Measurements from ENCODE around the gene IKZF3.

IKZF3 gene

DNA sequence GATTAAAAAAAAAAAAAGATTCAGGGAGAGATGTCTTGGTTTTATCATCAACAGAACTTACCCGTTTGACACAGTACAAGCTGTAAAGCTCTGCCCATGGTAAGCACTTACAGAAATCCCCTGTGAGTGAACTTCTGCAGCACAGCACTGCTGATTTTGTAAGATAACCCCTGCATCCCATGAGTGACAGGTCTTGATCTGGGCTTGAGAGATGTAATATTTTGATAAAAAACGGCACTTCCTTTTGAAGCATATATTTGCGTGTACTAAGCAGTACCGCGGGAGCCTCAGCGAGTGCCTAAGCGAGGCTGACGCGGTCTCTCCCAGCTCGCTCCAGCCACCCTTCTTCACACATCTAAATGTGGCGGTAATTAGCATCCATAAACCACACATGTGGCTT lies 50.5 kb downstream of the IKZF3 start:
- DNase-seq: no peak

DNA sequence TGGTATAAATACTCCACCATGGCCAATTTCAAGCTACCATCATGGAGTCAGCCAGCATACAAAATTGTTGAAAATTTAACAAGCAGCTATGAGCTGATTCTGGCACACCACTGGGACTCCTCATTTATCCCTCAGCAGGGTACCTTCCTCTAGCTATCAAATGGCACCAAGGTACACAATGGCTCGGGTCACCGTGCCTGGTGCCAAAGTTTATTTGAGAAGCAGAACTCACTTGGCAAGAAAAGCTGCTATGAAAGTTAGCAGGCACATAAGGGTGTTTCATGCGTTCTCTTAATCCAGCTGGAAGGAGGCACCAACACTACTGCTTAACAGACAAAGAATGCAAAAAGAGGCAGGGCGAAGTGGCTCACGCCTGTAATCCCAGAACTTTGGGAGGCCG lies 51.6 kb downstream of the IKZF3 start:
- no peak for DNase-seq

DNA sequence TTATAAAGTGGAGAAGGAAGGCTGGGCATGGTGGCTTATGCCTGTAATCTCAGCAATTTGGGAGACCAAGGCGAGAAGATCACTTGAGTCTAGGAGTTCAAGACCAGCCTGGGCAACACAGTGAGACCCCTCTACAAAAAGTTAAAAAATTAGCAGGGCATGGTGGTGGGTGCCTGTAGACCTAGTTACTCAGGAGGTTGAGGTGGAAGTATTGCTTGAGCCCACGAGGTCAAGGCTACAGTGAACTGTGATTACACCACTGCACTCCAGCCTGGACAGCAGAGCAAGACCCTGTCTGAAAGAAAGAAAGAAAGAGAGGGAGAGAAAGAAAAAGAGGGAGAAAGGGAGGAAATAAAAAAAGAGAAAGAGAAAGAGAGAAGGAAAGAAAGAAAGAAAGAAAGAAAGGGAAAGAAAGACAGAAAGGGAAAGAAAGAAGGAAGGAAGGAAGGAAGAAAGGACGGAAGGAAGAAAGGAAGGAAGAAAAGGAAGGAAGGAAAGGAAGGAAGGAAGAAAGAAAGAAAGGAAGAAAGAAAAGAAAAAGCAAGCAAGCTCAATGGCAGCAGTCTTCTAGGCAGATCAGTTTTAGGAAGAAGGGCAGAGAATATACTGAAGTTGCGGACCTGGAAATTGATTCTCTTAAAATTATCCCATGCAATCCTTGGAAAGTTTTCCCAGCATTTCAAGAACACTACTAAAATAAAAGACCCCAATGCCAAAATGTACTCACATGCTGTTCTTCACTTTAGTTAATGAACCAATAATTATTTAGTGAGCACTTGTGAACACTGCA lies 53.0 kb downstream of the IKZF3 start:
- DNase-seq: no peak

DNA sequence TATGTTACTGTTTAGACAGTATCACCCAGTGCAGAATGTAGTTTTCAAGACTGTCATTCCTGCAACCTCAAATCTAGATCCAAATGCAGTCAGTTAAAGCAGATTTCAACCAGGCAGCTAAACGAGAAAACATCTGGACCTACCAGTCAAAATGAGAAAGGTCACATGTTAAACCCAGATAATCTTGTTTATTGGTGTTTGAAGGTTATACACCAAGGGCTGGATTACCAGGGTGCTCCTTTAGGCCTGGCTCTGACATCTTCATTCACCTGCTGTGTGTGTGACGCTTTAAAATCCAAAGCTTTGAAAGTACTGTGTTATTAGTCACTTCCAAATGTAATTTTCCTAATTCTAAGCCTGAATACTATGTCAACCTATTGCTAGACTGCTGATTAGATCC lies 54.9 kb downstream of the IKZF3 start:
- DNase-seq: no peak

DNA sequence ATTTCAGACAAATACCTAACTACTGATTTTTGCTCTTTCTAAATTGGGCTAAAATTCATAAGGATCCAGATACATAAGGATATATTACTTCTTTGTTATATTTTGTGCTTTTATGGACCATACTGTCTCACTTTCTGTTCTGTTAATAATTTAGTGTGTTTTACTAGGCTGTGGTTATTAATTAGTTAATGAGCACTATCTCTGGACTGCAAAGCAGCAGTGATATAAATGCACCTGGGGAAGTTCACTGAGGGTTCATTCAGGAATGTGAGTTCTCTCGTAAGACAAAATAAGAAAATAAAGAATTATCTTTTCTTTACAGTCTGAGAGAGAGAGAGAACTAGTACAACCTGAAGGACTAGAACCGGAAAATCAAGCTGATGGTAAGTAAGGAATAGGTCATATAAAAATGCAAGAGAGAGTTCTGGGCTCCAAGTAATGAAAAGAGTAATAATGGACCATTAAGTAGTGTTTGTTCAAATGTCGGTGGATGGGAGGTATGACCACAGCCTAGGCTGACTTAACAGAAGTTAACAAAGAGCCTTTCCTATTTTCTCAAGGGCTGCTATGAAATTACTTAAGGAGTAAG lies 55.6 kb downstream of the IKZF3 start:
- DNase-seq: no peak

DNA sequence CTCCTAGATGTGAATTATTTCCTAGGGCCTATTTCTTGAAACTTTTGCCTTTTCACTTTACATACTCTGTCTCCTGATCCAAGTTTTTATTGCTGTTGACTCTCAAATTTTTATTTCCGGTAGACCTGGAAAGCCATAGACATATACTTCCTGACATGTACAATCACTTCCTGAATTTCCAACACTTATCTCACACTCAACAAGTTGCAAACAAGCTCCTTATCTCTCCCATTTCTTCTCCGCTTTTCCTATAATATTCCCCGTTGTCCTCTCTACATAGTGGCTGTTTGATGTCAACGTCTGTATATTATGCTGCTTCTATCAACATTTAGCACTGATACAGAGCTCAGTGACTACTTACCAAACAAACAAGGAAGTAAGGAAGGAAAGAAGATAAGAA lies 59.3 kb downstream of the IKZF3 start:
- DNase-seq: no peak

DNA sequence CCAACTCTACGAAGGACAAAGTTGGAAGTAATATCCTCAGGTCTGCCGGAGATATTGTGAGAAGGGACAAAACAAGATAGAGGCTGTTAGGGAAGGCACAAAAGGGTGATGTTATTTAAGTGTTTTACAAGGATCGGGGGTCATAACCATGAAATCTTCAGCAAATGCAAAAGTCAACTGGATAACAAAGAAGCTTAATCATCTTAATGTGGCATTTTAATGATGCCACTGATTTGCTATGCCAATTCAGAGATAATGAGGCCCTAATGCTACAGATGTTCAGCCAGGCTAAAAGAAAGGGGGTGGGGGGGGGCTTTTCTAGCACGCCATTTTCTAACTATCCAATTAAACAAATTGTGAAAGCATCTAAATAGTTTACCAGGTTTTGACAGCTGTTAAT lies 63.1 kb downstream of the IKZF3 start:
- no peak for DNase-seq

DNA sequence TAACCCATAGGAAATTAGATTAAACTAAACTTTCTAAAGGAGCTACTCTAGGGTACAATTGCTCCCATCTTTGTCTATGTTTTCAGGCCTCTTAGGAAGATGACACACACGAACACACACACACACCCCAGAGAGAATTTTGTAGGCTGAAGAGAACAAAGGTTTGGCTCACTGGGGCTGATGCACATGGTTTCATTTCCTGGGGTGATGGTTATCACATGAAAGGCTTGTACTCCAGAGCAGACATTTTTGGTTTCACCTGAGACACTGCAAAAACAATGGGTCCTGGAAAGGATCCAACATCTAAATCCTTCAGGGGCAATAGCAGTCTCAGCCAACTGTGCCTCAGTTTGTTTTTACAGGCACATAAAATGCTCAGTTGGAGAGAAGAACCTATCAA lies 63.6 kb downstream of the IKZF3 start:
- DNase-seq: peak; percentile 83

DNA sequence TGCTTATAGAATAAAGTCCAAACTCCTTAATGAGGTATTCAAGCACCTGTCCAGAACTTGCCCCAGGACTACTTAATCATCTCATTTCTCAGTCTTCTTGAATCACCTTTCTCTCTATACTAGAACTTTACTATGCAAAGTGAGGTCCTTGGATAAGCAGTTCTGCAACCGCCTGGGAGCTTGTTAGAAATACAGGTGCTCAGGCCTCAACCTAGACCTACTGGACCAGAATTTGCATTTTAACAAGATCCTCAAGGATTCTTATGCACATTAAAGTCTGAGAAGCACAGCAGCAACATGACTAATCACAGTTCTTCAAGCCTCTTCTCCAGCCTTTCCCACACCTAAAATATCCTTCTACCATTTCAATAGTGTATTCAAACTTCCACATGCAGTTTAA lies 64.7 kb downstream of the IKZF3 start:
- DNase-seq: no peak

DNA sequence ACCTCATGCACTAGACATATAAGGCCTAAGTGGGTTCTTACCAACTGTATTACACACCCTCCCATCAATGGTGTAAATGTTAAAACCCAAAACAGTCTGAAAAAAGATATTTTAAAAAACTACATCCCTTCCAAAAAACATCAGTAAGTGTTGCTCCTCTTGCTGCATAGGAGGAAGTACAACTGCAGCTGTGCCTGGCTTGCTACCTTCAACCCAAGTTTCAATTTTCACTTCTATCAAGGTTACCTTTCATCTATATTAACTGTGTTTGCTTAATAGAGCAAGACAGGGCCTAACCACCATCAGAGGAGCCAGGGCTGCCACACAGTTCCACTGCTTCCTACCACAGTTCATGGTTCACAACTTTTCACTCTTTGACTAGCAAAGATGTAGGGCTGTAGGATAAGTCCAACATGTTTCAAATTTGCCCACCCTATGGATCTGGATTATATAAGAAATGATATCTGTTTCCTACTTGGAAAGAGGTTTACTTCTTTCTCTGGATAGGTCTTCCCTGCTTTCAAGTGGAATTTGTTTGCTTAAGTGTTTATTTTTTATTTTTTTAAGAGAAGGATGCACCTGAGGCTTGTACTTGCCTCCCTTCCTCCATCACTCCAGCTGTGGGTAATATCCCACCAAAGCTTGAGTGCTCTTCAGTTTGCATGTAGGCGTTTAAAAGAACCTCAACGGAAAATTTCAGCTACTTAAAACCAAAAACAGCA lies 69.7 kb downstream of the IKZF3 start:
- peak; percentile 68 for DNase-seq

DNA sequence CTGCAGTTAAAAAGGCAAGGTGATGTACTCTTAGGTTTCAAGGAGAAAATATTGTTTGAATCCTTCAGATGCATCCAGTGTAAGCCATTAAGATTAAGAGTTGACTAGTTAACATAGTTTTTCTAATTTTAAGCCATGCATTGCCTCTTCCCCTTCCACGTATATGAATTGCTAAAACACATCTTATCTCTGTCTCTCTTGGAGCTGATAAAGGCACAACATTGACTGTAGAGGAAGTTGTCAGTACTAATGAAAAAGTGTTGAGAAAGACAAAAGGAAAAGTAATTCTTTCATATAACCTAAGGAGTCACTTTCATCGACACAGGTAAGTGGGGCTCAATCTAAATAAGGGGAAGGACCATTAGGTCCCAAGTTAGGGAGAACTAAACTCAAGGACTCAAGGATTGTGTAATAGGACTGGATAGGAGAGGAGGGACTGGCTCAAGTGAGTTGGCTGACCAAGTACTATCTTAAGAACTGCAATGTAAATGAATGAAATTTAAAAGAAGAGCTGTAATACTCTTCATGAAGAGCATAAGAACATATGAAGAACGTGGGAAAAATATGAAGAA lies 70.7 kb downstream of the IKZF3 start:
- no peak for DNase-seq

DNA sequence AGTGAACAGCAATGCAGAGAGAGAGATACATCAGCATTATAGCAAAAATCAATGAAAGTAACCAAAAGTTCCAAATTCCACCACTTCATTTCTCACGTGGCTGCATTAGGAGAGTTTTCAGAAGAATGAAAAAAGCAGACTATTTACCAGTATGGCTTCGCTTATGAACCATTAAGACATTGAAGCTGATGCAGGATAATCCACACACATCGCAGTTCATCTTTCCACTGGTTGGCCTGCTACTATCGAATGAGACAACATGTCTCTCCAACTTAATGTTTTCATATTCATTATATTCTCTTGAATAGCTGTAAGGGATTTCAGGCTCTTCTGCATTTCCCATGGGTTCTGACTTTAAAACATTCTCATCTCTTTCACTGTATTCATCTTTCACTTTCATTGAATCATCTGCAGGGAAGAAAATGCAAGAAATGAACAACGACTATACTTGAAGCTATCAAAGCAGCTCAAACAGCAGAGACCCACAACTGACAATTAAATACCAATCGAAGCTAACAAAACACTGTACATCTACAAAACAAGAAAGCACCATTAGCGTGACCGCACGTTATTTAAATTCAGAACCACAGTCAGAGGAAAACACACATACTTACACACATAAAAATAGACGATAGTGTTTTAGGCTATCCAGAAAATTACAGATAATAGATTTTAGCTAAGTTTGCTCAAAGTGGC lies 71.4 kb downstream of the IKZF3 start:
- DNase-seq: no peak

DNA sequence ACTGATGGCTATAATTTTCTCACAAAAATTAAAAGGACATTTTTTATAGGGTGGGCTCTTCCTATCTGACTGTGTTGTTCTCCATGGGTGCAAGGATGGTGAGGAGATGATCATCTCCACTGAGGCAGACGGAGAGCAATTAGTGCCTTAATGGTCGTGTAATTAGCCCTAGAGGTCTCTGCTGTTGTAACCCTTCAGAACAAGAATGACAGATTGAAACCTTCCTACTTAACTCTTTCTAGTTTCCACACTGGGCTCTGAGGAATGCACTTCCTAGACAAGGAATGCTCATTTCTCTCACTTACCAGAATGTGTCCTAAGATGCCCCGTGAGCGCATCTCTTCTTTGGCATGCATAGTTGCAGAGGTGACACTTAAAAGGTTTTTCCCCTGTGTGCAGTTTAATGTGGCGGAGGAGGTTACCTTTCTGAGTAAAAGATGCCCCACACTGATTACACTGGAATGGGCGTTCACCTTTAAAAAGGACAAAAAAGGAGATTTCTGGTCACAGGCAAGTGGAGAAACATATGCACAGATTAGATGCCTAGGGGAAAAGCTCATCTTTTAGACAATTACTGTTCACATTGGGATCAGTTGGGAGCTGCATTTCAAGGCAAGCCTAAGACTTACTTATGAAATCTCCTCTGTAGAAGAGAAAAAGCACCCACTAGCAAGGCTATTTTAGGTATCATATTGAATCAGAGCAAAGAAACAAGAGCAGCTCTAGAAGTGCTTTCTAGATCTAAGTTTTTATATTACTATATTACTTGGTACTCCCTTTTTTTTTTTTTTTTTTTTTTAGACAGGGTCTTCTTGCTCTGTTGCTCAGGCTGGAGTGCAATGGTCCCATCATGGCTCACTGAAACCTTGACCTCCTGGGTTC lies 72.8 kb downstream of the IKZF3 start:
- no peak for DNase-seq

DNA sequence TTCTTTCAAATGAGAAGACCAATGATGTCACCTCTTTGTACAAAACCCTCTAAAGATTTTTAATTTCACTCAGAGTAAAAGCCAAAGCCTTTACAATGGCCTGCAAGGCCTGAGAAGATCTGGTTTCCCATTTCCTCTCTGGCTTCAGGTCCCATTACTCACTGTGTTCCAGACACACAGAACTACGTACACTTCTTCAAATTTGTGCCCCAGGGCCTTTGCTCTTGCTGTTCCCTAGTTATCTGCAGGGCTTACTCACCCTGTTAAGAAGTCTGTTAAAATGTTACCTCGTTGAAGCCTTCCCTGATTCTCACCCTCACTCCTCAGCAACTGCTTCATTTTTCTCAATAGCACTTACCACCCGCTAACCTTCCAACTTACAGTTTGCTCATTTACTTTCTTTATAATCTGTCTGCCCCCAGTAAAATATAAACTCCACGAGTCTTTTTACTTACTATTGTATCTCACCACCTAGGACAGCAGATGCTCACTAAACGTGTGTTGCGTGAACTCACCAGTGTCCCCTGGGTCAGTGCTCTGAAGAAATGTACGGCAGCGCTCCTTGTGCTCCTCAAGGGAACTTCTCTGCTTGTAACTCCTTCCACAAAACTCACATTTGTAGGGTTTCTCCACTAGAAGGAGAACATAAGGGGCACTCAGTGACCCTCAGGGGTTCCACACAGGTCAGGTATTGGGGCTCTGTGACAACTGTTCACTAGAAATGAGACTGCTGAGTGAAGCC lies 76.2 kb downstream of the IKZF3 start:
- DNase-seq: no peak

DNA sequence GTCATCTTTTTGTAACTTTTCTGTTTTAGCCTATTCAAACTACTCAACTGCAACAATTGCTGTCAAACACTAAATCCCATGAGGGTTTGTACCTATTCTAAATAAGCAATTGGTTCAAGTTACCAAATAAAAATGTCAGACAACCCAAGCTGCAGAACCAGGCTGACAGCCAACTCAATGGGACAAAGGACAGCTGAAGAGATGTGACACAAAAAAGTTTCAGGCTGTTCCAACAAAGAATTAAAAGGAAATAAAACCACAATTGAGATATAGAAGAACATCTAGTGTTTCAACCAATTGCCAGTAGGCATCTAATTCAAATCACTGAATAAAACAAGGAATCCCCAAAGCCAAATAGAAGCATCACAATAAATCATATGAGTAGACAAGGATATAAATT lies 77.1 kb downstream of the IKZF3 start:
- DNase-seq: no peak

DNA sequence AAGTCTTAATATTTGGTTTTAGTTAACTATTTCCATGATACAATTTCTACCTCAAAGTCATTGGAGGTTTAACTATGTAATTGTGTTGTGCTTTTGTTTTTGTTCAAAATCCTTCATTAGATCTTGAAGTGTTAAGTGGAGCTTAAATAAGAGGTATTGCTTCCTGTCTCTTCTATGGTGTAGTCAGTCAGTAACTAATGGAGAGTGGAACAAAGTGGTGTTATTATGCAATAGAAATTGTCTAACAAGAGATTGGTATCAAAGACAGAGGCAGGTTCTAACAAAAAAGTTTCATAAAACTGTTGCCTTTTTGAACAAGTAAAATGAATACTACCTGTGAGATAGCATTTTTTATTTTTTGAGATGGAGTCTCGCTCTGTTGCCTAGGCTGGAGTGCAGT lies 81.1 kb downstream of the IKZF3 start:
- DNase-seq: no peak

DNA sequence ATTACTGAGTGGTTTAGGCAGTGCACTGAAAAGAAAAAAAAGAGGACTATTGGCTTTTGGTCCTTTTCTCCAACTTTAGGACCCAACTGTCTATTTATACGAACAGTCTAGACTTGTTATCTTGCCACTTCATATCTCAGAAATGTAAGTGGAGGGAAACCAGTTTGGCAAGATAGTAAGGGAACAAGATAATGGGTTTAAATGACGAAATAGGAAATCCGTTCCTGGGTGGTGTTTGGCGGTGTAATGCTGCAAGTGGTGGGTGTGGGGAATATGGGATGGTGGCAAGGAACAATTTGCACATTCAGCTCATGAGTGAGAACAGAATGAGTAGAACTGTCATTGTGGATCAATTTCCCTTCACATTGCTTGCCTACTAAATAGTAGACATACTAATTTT lies 81.6 kb downstream of the IKZF3 start:
- no peak for DNase-seq

DNA sequence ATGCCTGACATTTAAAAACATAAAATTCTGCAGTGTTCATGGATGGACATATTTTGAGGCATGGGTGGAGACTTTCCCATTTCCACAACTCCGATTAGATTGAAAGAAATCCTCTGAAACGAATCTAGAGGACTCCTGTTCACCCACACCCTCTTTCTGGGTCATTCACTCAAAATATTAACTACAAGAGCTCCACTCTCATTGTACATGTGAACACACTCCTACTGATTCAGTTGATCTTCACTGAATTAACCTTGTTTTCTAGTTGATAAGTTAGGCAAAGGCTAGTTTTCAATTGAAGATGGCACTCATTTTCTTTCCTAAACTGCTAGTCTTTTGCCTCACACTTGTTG lies 82.3 kb downstream of the IKZF3 start:
- no peak for DNase-seq

DNA sequence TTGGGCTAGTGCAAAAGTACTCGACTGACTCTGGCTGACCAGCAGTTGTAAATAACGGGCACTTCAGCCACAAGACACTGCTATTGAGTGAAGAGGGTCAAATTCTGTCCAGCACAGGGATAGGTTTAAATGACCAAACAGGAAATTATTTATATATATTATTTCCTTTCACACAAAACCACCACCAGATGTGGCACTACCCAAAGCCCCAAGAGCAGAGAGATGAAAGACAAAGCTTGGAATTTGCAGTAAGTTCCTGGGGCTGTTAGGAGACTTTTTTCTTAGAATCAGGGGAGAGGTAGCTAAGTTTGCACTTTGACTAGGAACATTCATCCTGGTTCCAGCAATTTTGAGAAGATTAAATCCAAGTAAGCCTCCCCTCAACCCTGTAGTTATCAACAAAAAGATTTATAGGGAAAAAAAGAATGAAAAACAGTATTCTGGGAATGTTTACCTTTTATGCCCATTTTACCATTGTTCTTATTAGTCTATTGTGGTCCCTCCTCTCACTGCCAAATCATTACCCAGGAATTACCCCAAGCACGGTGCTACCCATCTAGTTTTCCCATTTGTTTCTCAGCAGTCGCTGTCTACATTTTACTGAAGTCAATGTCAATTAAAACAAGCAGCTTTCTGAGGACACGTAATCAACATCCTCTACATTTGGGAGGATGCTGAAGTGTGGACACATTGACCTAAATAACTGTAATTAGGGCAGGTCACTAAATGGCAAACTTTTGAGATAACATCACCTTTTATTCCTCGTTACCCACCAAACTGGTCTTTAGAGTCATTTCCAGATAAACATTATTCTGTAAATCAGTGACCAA lies 82.9 kb downstream of the IKZF3 start:
- DNase-seq: no peak

DNA sequence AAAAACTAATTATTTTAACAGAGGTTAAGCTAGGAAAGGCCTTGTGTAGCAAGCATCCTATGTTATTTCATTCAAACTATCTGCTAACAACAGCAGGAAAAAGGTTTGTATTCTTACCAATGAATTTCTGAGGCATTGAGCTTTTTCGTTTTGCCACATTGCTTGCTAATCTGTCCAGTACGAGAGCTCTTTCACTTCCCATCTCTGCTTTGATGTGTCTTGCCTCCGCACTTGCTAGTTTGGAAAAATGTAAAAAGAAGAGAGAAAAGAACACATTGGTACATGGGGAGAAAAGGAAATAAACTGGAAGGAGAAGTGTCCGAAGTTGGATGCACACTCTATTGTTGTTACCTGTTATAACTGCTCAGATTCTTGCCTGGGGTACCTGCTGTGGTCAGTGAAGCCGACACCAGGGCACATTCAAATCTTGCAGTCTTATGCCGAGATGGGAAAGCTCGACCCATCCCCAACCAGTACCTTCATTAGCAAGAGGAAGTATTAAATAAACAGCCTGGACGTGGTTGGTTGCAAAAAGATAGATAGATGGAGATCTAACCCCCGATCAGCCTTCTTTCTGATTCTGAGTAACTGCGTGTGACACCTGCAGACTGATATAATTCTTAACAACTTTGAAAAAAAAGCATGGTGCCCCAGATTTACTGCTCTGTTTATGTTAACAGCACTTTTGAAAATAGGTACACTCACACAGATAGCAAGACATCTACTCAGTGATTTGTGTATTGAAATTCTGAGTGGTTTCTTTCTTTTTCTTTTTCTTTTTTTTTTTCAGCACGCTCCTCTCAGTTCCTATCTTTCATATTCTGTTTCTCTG lies 86.4 kb downstream of the IKZF3 start:
- DNase-seq: no peak

Data from RPMI8226 (cell line).